ENCODE results near the gene ZNF749.
A peak's percentile ranks its signal among the peaks of the same experiment; 100 is the strongest.
"Not testable (repeated sequence)": the region's sequence is repeated elsewhere in the genome, so short reads cannot be mapped to it uniquely, and the experiment has no call there.

The ZNF749 gene

DNA sequence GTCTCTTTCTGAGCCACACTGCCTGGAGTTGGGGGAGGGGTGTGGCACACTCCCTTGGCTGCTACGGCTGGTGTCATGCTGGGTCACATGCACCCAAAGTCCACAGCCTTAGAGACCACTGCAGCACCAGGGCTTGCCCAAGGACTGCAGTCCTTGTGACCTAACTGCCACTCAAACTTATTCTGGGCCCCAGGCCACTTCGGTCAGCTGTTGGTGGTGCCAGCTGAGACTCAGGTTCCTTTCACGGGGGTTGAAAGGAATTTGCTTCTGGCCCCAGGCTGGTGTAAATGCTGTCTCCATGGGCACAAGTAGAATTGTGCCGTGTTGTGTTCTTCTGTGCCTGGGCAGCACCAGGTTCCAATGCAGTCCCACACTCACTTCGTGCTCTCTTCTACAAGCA, 31.4 kb downstream of the ZNF749 start:
- no peak for DNase-seq

DNA sequence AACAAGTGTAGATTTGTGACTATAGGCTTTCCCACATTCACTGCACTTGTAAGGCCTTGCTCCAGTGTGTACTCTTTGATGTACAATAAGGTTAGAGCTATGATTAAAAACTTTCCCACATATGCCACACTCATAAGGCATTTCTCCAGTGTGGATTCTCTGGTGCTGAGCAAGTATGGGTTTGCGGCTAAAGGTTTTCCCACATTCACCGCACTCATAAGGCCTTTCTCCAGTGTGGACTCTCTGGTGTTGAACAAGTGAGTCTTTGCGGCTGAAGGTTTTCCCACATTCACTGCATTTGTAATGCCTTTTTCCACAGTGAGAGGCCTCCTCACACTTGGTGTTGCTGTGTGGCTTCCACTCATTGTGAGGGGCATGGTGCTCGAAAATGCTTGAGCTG, 38.5 kb downstream of the ZNF749 start:
- no peak for DNase-seq

DNA sequence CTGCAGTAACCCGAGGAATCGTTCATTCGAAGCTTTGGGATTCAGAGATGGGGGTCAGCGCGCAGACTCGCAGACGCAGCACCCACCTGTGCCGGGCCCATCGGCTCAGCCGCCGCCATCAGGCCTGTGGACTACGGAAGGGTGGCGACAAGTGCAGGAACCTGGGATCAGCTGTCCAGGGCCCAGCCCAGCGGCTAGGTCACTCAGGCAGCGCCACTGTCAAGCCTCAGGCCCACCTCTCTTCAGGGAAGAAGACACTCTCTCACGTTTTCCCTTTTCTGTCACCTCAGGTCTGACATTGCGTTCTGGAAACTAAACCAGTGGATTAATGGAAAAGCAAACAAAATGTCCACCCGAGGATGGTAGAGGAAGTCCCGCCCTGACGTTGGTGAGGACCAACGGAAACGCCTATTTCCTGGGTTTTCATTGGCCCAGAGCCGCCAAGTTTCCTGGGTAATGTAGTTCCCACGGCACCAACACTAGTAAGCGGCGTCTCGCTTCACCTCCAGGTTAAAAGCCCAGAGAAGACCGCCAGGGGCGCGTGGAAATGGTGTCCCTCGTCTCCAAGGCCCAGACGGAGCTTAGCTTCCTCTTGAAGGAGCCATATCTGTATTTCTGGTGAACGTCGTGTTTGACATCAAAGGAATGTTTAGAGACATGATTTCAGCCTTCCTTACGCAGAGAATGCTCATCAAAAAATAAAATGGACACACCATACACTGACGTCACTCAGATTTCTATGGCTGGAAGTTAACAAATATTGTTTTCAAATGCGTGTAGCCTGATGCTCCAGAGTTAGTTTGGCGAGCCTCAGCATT, 42.3 kb downstream of the ZNF749 start, which contains the start of gene ZNF772:
ZNF772 (minus strand) TSS at position 376 of the 818 bp plus-strand sequence; CDS start at position 119, 257 bp downstream.
- peak; percentile 94 for DNase-seq

GRCh38 chr19:57487477-57488298, 52.6 kb downstream of the ZNF749 start, which contains the start of gene ZNF419:
TSS of gene ZNF419 (plus strand) at chr19:57487750. CDS start at chr19:57487951, 201 bp downstream.
- peak; percentile 95 for DNase-seq

- DNase-seq = not testable (repeated sequence)
Measured at GRCh38 chr19:57488299-57488644, 53.1 kb downstream of the ZNF749 start.

Measured in CD4-positive, alpha-beta T cell treated with Interleukin-17A for 1 hour (primary cell).